Measurements from ENCODE around the gene ATOH7.

DNA sequence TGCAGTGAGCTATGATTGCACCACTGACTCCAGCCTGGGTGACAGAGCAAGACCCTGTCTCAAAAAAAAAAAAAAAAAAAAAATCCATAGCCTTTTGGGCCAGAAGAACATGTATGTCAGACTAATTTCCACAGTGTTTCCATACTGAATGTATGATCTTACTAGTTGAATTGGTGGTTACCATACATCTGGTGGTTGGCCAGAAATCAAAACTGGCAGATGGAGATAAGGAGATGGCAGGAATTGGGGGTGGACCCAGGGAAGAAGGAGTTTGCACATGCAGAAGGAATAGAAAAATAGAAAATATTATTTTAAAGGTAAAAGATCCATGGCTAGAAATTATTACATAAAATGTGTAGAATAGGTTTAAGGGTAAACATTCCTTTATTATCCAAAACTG, 3.7 kb upstream of the ATOH7 start:
- TF ChIP-seq, protein P1, sequence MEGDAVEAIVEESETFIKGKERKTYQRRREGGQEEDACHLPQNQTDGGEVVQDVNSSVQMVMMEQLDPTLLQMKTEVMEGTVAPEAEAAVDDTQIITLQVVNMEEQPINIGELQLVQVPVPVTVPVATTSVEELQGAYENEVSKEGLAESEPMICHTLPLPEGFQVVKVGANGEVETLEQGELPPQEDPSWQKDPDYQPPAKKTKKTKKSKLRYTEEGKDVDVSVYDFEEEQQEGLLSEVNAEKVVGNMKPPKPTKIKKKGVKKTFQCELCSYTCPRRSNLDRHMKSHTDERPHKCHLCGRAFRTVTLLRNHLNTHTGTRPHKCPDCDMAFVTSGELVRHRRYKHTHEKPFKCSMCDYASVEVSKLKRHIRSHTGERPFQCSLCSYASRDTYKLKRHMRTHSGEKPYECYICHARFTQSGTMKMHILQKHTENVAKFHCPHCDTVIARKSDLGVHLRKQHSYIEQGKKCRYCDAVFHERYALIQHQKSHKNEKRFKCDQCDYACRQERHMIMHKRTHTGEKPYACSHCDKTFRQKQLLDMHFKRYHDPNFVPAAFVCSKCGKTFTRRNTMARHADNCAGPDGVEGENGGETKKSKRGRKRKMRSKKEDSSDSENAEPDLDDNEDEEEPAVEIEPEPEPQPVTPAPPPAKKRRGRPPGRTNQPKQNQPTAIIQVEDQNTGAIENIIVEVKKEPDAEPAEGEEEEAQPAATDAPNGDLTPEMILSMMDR (IDR thresholded peaks at IDR 0.05; ENCODE audit: low read depth, low read length): no peak
- TF ChIP-seq POLR2A (IDR thresholded peaks at IDR 0.05; ENCODE audit: extremely low read depth, insufficient read length): no peak
- TF ChIP-seq, protein P2, sequence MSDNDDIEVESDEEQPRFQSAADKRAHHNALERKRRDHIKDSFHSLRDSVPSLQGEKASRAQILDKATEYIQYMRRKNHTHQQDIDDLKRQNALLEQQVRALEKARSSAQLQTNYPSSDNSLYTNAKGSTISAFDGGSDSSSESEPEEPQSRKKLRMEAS (IDR thresholded peaks at IDR 0.05; ENCODE audit: low read depth, low read length): no peak
- TF ChIP-seq MYC (IDR thresholded peaks at IDR 0.05; ENCODE audit: low read depth, low read length): no peak

Measured in NB4 (cell line).